ENCODE data around the gene CEP170.

GRCh38 chr1:243281672-243282071 is 26.6 kb upstream of the CEP170 start:
- TF ChIP-seq EZH2 (IDR thresholded peaks at IDR 0.05) (no peak), POLR2AphosphoS5 (IDR thresholded peaks at IDR 0.05; ENCODE audit: borderline replicate concordance, low read depth, low read length) (no peak)
